Activated effector memory CD4-positive, alpha-beta T cell treated with Interleukin-2 at 50 U/mL for 16 hours (primary cell): ENCODE results near the gene LTC4S.

Source experiments
- DNase-seq: peaks from one replicate; pipeline ENCODE4 v3.0.0-alpha.2; 2020

LTC4S gene

GRCh38 chr5:179795863-179796833 lies 2.4 kb downstream of the LTC4S start:
- DNase-seq: peak; percentile 66

DNA sequence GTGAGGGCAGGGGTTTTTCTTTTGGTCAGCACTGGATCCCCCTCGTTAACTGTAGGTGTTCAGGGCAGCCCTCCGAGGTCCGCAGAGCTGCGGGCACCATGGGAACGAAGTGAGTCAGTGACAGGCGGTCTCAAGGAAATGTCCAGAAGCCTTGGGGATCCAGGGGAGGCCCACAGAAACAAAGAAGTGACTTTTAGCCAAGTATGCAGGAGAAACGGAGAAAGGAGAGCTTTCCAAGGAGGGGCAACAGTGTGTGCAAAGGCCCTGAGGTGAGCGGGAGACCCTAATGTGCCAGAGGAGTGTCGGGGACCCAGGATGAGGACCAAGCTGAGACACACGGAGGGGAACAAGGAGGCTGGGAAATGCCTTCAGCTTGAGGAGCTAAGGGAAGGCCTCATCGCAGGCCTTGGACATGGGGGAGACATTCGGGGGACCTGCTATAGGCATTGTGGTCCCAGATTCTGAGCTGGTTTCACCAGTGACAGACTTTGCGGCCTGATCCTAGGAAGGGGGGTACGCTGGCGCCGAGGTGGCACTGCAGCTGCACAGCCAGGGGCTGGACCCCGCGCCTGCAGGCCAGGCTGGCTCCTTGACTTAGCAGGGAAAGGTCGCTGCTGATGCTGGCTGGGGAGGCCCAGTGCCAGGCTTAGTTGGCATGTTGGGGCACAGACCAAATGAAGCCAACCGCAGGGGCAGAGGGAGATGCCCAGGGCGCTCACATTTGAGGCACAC lies 3.3 kb downstream of the LTC4S start:
- no peak for DNase-seq

GRCh38 chr5:179797741-179798140 lies 4.0 kb downstream of the LTC4S start:
- no peak for DNase-seq

DNA sequence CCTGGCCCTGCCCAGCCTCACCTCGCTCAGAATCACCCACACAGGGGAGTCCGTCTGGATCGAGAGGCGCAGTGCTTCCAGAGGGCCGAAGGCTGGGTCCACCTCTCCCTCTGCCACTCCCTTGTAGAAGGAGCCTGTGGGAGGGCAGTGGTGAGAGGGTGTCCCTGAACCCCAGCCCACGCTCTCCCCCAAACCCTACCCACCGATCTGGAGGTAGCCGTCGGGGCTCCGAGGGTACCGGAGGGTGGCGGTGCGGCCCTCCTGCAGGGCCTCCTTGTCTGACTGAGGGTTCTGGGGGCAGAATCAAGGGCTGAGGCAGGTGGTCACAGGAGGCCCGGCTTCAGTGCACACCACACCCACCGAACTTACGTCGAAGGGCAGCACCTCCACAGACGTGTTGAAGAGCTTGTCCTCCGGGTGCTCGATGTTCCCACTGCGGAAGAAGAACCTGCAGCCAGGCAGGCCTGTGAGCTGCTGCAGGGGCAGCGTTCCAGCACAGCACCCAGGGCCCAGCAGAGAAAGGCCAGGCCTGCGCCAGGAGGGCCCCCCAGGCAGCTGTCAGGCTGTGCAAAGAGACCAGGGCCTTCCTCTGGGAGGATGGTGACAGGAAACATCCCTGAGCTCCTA lies 4.5 kb downstream of the LTC4S start:
- DNase-seq: no peak

GRCh38 chr5:179798771-179799643 lies 5.2 kb downstream of the LTC4S start:
- no peak for DNase-seq

DNA sequence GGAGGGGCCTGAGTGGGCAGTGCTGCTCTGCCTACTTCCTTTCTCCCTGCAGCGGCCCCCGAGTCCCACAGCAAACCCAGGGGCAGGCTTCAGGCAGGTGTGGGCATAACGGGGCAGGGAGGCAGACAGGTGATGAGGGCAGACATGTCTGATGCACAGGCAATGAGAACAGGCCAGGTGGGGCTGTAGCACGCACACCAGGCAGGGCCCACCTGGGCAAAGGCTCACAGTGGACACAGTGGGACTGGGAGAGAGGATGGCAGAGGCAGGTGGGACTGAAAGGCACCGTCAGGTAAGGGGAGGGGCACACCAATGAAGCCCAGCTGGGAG lies 5.8 kb downstream of the LTC4S start:
- DNase-seq: no peak

GRCh38 chr5:179800071-179800695 lies 6.4 kb downstream of the LTC4S start:
- no peak for DNase-seq

- no peak for DNase-seq
Observed at GRCh38 chr5:179800696-179801201, 7.0 kb downstream of the LTC4S start.

DNA sequence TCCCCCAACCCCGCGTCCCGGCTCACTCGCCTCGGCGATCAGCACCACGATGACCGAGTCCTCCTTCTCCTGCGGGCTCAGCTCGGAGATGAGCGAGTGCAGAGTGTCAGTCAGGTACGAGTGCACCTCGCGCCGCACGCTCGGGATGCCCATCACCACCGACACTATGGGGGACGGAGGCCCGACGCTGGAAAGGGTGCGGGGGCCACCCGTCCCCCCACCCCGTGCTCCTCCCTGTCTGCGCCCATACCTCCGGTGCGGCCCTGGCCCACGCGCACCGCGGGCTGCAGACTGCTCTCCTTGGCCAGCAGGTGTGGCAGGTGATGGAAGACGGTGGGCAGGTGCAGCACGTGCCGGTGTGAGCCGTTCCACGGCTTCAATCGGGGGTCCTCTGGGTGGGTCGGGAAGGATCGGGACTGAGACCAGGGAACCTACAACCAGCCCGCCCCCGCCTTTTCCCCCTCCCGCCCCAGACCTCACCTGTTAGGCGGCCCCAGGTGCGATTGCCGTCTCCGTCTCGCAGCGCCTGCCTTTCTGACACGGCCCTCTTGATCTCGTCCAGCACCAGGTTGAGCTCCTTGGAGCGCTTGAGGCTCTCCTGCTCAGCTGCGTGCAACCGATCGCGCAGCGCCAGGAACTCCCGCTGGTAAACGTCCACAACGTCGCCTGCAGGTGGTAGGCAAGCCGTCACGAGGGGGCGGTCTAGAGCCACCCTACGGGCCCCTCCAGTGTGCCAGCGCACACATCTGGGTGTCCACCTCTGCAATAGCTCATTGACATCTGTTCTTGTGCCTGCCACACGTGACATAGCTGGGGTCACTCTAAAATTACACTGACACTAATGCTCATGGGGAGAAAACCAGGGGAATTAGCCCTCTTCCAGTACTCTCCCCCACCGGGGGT lies 7.8 kb downstream of the LTC4S start:
- peak; percentile 75 for DNase-seq

DNA sequence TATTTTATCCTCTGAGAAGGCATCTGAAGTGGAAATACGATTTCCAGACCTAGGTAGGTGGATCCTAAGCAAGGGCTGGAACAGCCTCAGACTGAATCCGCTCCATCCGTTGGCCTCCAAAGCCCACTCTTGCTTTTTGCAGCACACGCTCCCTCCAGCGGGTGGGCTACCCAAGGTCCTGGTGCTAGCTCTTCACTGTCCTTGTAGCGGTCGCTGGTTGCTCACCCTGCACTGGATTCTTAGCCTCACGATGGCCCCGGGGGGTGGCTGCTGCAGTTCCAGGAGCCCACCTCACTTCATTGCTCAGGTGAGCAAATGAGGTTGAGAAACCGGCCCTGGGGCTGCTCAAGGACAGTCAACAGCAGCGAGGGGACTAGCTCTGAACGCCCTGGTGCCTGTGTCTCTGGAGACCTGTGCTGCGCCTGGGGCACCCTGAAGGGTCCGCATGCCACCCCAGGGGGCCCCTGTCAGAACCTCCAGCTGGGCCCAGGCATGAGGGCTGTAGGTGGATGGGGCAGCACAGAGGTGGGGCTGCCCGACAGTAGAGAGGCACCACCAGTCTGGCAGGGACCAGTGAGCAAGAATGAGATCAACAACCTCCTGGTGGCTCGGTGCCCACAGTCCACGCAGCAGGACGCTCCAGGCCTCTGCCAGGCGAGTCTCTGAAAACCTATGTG lies 8.6 kb downstream of the LTC4S start:
- DNase-seq: no peak

DNA sequence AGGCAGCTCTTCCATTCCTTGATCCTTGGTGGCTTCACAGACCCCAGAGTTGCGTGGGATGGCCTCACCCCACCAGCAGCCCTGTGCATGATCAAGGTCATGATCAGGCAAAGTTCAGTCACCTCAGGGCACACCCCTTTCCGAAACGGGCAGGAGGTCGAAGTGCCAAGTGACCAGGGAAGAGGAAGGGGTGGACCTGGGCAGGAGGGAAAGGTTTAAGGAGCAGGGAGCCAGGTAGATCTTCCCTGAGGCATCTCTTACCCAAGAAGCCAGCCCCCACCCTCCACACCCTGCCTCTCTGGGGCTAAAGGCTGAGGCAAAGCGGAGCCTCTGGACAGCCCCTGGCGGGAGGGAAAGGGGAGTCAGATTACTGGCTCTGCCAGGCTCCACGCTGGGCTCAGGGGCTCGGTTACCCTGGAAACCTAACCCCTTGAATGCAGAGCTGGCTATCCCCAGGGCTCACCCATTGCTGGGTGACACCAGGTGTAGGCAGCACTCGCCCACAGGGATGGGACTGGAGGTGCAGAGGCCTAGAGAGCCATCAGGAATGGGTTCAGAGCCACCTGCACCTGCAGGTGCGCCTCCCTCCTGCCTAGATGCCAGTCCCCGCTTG lies 9.3 kb downstream of the LTC4S start:
- DNase-seq: no peak

DNA sequence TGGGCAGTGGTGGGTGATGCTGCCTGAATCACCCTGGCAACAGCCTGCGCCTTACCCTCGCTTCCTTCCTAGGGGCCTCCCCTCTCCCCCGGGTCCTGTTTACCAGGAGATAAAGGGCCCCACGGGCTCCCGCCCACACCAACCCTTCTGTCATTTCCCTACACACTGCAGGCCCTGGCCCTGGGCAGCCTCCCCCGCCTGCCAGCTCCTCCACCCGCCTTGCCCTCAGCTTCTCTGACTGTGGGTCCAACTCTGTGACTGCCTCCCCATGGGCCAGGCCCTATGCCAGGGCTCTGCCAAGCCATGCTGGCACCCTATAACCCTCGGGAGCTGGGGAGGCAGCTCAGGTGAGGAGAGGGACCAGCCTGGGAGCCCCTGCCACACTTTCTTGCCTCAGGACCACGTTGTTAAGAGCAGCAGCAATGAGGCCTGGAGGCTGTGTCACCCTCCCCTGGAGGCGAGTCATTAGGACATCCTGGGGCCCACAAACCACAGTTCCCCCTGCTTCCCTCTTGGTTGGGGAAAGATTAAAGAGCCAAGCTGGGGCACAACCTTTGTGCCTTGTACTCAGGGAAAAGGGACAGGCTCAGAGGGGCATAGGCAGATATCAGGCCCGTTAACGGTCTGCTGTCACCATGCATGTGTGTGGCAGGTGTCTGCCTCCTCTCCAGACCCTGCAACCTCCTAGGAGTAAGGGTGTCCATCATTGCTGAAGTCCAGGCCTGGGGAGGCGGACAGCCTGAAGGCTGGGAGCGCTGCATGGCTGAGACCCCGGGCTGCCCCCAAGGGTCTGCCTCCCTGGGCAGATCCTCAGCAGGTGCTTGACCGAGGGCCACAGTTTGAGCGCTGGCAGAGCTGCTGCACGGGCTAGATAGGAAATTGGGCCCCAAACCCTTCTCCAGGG lies 10.1 kb downstream of the LTC4S start:
- no peak for DNase-seq

DNA sequence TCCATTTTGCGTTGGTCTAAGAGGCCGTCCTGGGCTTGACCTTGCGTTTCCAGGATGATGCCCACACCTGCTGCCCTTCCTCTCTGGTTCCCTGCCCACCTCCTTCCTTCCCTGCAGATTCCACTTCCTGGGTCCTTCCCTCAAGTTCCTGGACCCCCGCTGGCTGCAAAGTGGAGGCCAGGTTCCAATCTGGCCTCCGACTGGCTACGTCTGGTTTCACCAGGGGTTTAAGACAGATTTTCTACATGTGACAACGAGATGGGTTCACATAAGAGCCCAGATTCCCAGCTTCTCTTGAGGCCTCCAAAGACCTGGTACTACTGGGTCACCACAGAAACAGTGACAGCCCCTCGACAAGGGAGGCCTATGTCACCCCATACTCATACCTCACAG lies 10.8 kb downstream of the LTC4S start:
- DNase-seq: no peak

GRCh38 chr5:179805070-179805528 lies 11.3 kb downstream of the LTC4S start:
- DNase-seq: no peak

DNA sequence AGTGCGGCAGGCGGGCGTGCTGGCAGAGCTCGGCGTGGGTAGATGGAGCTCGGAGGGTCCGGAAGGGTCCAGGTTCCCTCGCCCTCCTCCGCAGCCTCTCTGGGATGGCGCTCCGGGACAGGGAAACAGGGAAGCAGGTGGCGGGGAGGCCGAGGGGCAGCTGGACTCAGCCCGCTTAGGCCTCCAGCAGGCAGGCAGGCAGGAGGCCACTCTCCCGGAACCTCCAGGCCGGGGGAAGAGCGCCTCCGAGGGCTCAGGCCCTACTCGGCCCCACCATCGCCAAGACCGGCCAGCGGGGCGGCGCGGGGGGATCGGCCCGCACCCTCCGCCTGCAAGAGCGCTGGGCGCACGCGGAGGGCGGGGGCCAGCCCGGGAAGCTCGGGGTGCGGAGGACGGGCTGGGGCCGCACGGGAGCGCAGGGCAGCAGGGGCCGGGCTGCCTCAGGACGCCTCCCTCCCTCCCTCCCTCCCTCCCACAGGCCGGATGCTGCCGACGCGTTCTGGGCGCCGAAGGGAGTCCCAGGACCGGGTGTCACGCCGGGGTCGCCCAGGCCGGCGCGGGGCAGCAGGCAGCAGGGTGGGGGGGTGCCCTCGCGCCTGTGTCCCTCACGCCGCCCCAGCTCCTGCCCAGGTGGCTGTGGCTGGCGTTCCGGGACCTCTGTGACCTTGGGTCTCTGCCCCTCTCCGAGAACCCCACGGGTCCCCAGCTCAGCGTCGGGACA lies 11.9 kb downstream of the LTC4S start:
- no peak for DNase-seq

GRCh38 chr5:179806250-179807048 lies 12.7 kb downstream of the LTC4S start, which contains the start of gene MGAT4B:
MGAT4B (minus strand) TSS chr5:179806866; CDS start chr5:179806583, 283 bp downstream.
- DNase-seq: peak; percentile 55
